WTC11 (cell line): ENCODE data around the gene EEFSEC. TPM values are rescaled to one million over a fixed set of nuclear protein-coding genes. Genes with fewer than 3 reads are reported as not detected.

Experiments used
- ATAC-seq: fragments of 200-7000 bp; cut with Tn5 transposase; 2 replicates; pipeline ENCODE4 v1.10.0; 2021; ENCODE audit warnings: mild to moderate bottlenecking, moderate library complexity
- CTCF ChIA-PET: fragments of 300-600 bp; sonication (Branson Sonifier 250); formaldehyde crosslinking; loops from one replicate; lab custom pipeline; 2021; ENCODE audit warnings: antibody characterized with exemption; lab: Charles Lee
- POLR2A ChIA-PET: fragments of 350-600 bp; sonication (Branson Sonifier 250); formaldehyde crosslinking; loops from one replicate; lab custom pipeline; 2021; ENCODE audit warnings: antibody characterized with exemption; lab: Charles Lee
- DNase-seq: peaks from one replicate; pipeline ENCODE4 v3.0.0; 2021; ENCODE audit warnings: low spot score
- H3K27ac Mint-ChIP-seq: 2 replicates; pipeline ENCODE4 v1.8.0; 2021; ENCODE audit warnings: mixed read lengths
- H3K27me3 Mint-ChIP-seq: 2 replicates; pipeline ENCODE4 v1.8.0; 2021; ENCODE audit warnings: low read depth, mild to moderate bottlenecking, moderate library complexity, mixed read lengths
- H3K36me3 Mint-ChIP-seq: 2 replicates; pipeline ENCODE4 v1.8.0; 2021; ENCODE audit warnings: mixed read lengths
- H3K4me1 Mint-ChIP-seq: 2 replicates; pipeline ENCODE4 v1.8.0; 2022; ENCODE audit warnings: mixed read lengths
- H3K4me3 Mint-ChIP-seq: 2 replicates; pipeline ENCODE4 v1.8.0; 2021; ENCODE audit warnings: mild to moderate bottlenecking, moderate library complexity, mixed read lengths
- H3K9me3 Mint-ChIP-seq: 2 replicates; pipeline ENCODE4 v1.8.0; 2021; ENCODE audit warnings: mixed read lengths
- FOXP1 ChIP-seq: sonication (generic); formaldehyde crosslinking; IDR thresholded peaks from 2 replicates; pipeline ENCODE4 v1.8.0; 2022; ENCODE audit warnings: missing genetic modification reagents, mild to moderate bottlenecking, moderate library complexity, borderline replicate concordance
- GABPB1 ChIP-seq: sonication (generic); formaldehyde crosslinking; IDR thresholded peaks from 2 replicates; pipeline ENCODE4 v1.8.1; 2023; ENCODE audit warnings: mild to moderate bottlenecking, missing genetic modification reagents
- JUN ChIP-seq: sonication (generic); formaldehyde crosslinking; IDR thresholded peaks from 2 replicates; pipeline ENCODE4 v1.8.0; 2023; ENCODE audit warnings: mild to moderate bottlenecking, missing genetic modification reagents
- MYBL2 ChIP-seq: sonication (generic); formaldehyde crosslinking; IDR thresholded peaks from 2 replicates; pipeline ENCODE4 v1.8.1; 2023; ENCODE audit warnings: mild to moderate bottlenecking, moderate library complexity, missing genetic modification reagents
- PRRX2 ChIP-seq: fragments of 250-450 bp; sonication (Bioruptor Pico); IDR thresholded peaks from 2 replicates; pipeline ENCODE4 v1.8.0; 2021; ENCODE audit warnings: mild to moderate bottlenecking
- SMAD3 ChIP-seq: sonication (generic); formaldehyde crosslinking; IDR thresholded peaks from 2 replicates; pipeline ENCODE4 v1.8.0; 2022; ENCODE audit warnings: missing genetic modification reagents, mild to moderate bottlenecking, borderline replicate concordance
- SMAD4 ChIP-seq: sonication (generic); formaldehyde crosslinking; IDR thresholded peaks from 2 replicates; pipeline ENCODE4 v1.8.0; 2022; ENCODE audit warnings: mild to moderate bottlenecking, missing genetic modification reagents
- SOX15 ChIP-seq: fragments of 250-450 bp; sonication (Bioruptor Pico); IDR thresholded peaks from 2 replicates; pipeline ENCODE4 v1.9.0; 2021; ENCODE audit warnings: mild to moderate bottlenecking
- SP1 ChIP-seq: sonication (generic); formaldehyde crosslinking; conservative IDR thresholded peaks from 2 replicates; pipeline ENCODE4 v1.8.1; 2022; ENCODE audit warnings: missing genetic modification reagents
- ZBTB21 ChIP-seq: sonication (generic); formaldehyde crosslinking; IDR thresholded peaks from 2 replicates; pipeline ENCODE4 v1.8.1; 2023; ENCODE audit warnings: mild to moderate bottlenecking, missing genetic modification reagents, borderline replicate concordance
- ZNF219 ChIP-seq: sonication (generic); formaldehyde crosslinking; IDR thresholded peaks from 2 replicates; pipeline ENCODE4 v1.8.0; 2023; ENCODE audit warnings: missing genetic modification reagents, mild to moderate bottlenecking, borderline replicate concordance
- ZNF396 ChIP-seq: fragments of 250-450 bp; sonication (Bioruptor Pico); IDR thresholded peaks from 2 replicates; pipeline ENCODE4 v1.8.0; 2021; ENCODE audit warnings: mild to moderate bottlenecking, moderate library complexity, borderline replicate concordance
- total RNA-seq: library from RNA; stranded (reverse); gene quantifications from 3 replicates; pipeline ENCODE4 v1.2.3, GENCODE V29; 2021
- TF ChIP-seq, protein P1 (sequence below): sonication (generic); formaldehyde crosslinking; IDR thresholded peaks from 2 replicates; pipeline ENCODE4 v1.8.0; 2023; ENCODE audit warnings: missing genetic modification reagents
- TF ChIP-seq, protein P2 (sequence below): sonication (generic); formaldehyde crosslinking; IDR thresholded peaks from 2 replicates; pipeline ENCODE4 v1.8.0; 2022; ENCODE audit warnings: mild to moderate bottlenecking, missing genetic modification reagents
- TF ChIP-seq, protein P3 (sequence below): sonication (generic); formaldehyde crosslinking; IDR thresholded peaks from 2 replicates; pipeline ENCODE4 v1.8.0; 2022; ENCODE audit warnings: mild to moderate bottlenecking, missing genetic modification reagents
- TF ChIP-seq, protein P4 (sequence below): fragments of 250-450 bp; sonication (Bioruptor Pico); IDR thresholded peaks from 2 replicates; pipeline ENCODE4 v1.9.0; 2021; ENCODE audit warnings: mild to moderate bottlenecking
- TF ChIP-seq, protein P5 (sequence below): sonication (generic); formaldehyde crosslinking; conservative IDR thresholded peaks from 2 replicates; pipeline ENCODE4 v1.8.1; 2022; ENCODE audit warnings: mild to moderate bottlenecking, missing genetic modification reagents
- TF ChIP-seq, protein P6 (sequence below): fragments of 250-450 bp; sonication (Bioruptor Pico); IDR thresholded peaks from 2 replicates; pipeline ENCODE4 v1.9.0; 2021; ENCODE audit warnings: moderate library complexity, mild to moderate bottlenecking, inconsistent platforms, borderline replicate concordance
- TF ChIP-seq, protein P7 (sequence below): sonication (generic); formaldehyde crosslinking; IDR thresholded peaks from 2 replicates; pipeline ENCODE4 v1.8.1; 2023; ENCODE audit warnings: mild to moderate bottlenecking, missing genetic modification reagents

Gene EEFSEC
- total RNA-seq, 1 experiment from 2014 or later, result 13.7 TPM

DNA sequence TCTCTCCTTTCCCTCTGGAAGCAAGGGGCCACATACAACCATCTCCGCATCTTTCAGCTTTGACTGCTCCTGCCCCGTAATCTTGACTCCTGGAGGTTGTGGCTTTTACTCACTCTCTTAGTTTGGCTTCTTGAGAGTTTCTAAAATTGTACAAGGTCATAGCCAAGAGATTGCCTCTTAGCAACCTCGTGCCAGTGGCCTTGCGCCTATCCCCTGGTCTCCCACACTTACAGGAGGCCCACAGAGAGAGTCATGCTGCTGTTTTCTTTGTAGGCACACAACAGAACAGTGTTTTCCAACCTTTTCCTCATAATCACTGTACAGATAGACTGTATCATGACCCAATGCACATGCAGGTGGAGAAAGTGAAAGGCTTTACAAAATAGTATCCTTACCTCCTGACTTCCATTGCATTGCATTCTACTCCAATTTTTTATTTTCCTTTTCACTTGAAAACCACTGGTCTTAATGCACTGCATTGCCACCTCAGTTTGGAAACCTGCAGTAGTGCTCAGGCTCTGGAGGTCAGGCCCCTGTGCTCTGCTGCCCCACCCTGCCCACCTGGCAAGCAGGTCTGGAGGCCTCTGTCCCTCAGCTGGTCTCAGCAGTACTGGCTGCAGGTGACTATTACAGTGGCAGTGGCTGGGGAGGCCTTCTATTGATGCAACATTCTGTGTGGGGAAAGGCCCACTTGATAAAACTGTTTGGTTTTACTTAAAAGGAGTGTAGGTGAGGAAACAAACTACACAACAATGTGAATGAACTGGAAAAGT is 157.2 kb downstream of the EEFSEC start:
- H3K4me1 Mint-ChIP-seq, result no peaks in the 10 kb centered on the region
- ChIA-PET POLR2A (no interaction called here), CTCF (interaction anchor here (2.6 kb wide), 1 partner anchor 12 kb away, joined by 12 read pairs; no protein-coding TSS in a partner anchor)
- ATAC-seq (no peak), DNase-seq (no peak)
- no peak overlapping the region for H3K4me3 Mint-ChIP-seq
- H3K27ac Mint-ChIP-seq, result no peak overlapping the region
- no peaks in the 10 kb centered on the region for H3K27me3 Mint-ChIP-seq
- no peaks in the 10 kb centered on the region for H3K36me3 Mint-ChIP-seq
- TF ChIP-seq PRRX2 (CRISPR knock-in tag) (no peak), GABPB1 (CRISPR knock-in tag) (no peak), SMAD3 (CRISPR knock-in tag) (no peak), MYBL2 (CRISPR knock-in tag) (no peak)
- TF ChIP-seq, protein P1, sequence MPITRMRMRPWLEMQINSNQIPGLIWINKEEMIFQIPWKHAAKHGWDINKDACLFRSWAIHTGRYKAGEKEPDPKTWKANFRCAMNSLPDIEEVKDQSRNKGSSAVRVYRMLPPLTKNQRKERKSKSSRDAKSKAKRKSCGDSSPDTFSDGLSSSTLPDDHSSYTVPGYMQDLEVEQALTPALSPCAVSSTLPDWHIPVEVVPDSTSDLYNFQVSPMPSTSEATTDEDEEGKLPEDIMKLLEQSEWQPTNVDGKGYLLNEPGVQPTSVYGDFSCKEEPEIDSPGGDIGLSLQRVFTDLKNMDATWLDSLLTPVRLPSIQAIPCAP (CRISPR knock-in tag), result no peak
- TF ChIP-seq, protein P2, sequence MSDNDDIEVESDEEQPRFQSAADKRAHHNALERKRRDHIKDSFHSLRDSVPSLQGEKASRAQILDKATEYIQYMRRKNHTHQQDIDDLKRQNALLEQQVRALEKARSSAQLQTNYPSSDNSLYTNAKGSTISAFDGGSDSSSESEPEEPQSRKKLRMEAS (CRISPR knock-in tag), result no peak
- TF ChIP-seq, protein P3, sequence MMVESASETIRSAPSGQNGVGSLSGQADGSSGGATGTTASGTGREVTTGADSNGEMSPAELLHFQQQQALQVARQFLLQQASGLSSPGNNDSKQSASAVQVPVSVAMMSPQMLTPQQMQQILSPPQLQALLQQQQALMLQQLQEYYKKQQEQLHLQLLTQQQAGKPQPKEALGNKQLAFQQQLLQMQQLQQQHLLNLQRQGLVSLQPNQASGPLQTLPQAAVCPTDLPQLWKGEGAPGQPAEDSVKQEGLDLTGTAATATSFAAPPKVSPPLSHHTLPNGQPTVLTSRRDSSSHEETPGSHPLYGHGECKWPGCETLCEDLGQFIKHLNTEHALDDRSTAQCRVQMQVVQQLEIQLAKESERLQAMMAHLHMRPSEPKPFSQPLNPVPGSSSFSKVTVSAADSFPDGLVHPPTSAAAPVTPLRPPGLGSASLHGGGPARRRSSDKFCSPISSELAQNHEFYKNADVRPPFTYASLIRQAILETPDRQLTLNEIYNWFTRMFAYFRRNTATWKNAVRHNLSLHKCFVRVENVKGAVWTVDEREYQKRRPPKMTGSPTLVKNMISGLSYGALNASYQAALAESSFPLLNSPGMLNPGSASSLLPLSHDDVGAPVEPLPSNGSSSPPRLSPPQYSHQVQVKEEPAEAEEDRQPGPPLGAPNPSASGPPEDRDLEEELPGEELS (CRISPR knock-in tag), result no peak
- TF ChIP-seq, protein P4, sequence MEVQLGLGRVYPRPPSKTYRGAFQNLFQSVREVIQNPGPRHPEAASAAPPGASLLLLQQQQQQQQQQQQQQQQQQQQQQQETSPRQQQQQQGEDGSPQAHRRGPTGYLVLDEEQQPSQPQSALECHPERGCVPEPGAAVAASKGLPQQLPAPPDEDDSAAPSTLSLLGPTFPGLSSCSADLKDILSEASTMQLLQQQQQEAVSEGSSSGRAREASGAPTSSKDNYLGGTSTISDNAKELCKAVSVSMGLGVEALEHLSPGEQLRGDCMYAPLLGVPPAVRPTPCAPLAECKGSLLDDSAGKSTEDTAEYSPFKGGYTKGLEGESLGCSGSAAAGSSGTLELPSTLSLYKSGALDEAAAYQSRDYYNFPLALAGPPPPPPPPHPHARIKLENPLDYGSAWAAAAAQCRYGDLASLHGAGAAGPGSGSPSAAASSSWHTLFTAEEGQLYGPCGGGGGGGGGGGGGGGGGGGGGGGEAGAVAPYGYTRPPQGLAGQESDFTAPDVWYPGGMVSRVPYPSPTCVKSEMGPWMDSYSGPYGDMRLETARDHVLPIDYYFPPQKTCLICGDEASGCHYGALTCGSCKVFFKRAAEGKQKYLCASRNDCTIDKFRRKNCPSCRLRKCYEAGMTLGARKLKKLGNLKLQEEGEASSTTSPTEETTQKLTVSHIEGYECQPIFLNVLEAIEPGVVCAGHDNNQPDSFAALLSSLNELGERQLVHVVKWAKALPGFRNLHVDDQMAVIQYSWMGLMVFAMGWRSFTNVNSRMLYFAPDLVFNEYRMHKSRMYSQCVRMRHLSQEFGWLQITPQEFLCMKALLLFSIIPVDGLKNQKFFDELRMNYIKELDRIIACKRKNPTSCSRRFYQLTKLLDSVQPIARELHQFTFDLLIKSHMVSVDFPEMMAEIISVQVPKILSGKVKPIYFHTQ (CRISPR knock-in tag), result no peak
- TF ChIP-seq, protein P5, sequence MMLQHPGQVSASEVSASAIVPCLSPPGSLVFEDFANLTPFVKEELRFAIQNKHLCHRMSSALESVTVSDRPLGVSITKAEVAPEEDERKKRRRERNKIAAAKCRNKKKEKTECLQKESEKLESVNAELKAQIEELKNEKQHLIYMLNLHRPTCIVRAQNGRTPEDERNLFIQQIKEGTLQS (CRISPR knock-in tag), result no peak
- H3K9me3 Mint-ChIP-seq, result no peaks in the 10 kb centered on the region

DNA sequence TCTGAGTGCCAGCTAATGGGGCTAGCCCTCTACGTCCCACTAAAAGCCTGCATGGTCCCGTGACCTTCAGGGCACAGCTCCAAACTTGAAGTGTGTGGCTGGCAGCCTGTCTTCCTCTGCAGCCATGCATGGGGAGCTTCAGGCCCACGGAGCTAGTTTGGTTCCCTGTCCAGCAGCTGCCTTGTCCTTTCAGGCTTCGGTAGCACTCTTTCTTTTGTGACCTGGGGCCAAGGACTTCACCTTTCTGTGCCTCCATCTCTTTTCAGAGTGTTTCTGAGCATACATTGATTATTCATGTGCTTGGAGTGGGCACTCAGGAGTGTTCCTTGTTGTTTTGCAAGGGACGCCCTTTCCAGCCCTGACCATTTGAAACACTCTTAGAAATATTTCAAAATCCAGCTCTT is 158.2 kb downstream of the EEFSEC start:
- Mint-ChIP-seq H3K4me3 (no peak overlapping the region), H3K9me3 (no peaks in the 10 kb centered on the region), H3K27ac (no peak overlapping the region), H3K27me3 (no peaks in the 10 kb centered on the region), H3K4me1 (no peaks in the 10 kb centered on the region), H3K36me3 (no peaks in the 10 kb centered on the region)
- ChIA-PET CTCF (interaction anchor here (1.9 kb wide), 1 partner anchor 10 kb away, joined by 11 read pairs; no protein-coding TSS in a partner anchor), POLR2A (no interaction called here)
- DNase-seq (no peak), ATAC-seq (no peak)
- TF ChIP-seq SMAD4 (no peak), SP1 (no peak), ZNF396 (CRISPR knock-in tag) (no peak), SOX15 (CRISPR knock-in tag) (no peak), JUN (CRISPR knock-in tag) (no peak), ZBTB21 (CRISPR knock-in tag) (no peak), ZNF219 (CRISPR knock-in tag) (no peak), FOXP1 (CRISPR knock-in tag) (no peak)
- TF ChIP-seq, protein P6, sequence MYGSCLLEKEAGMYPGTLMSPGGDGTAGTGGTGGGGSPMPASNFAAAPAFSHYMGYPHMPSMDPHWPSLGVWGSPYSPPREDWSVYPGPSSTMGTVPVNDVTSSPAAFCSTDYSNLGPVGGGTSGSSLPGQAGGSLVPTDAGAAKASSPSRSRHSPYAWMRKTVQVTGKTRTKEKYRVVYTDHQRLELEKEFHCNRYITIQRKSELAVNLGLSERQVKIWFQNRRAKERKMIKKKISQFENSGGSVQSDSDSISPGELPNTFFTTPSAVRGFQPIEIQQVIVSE (CRISPR knock-in tag), result no peak
- TF ChIP-seq, protein P7, sequence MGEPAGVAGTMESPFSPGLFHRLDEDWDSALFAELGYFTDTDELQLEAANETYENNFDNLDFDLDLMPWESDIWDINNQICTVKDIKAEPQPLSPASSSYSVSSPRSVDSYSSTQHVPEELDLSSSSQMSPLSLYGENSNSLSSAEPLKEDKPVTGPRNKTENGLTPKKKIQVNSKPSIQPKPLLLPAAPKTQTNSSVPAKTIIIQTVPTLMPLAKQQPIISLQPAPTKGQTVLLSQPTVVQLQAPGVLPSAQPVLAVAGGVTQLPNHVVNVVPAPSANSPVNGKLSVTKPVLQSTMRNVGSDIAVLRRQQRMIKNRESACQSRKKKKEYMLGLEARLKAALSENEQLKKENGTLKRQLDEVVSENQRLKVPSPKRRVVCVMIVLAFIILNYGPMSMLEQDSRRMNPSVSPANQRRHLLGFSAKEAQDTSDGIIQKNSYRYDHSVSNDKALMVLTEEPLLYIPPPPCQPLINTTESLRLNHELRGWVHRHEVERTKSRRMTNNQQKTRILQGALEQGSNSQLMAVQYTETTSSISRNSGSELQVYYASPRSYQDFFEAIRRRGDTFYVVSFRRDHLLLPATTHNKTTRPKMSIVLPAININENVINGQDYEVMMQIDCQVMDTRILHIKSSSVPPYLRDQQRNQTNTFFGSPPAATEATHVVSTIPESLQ (CRISPR knock-in tag), result no peak
- TF ChIP-seq, protein P4 (CRISPR knock-in tag), result no peak
- TF ChIP-seq, protein P3 (CRISPR knock-in tag), result no peak
